HepG2 (cell line): Measurements from ENCODE around the gene ABCC2. TPM values are rescaled to one million over a fixed set of nuclear protein-coding genes. Genes with fewer than 3 reads are reported as not detected.

Experiments
- ATAC-seq: fragments of 200-7000 bp; cut with Tn5 transposase; 3 replicates; pipeline ENCODE4 v1.9.1; 2020; ENCODE audit warnings: mild to moderate bottlenecking, moderate library complexity
- BruUV-seq: library from RNA; stranded (reverse); fragments of 400-500 nt; replicated peaks from 2 replicates; lab custom pipeline; 2021; lab: Mats Ljungman, UMichigan
- CTCF ChIA-PET: fragments of 300-600 bp; formaldehyde crosslinking; extraction: SDS; loops from one replicate; lab custom pipeline; 2021; ENCODE audit warnings: low total read pairs, inconsistent platforms, low intra/inter-chr PET ratio; lab: Yijun Ruan, JAX
- POLR2A ChIA-PET: fragments of 350-600 bp; sonication (Branson Sonifier 250); formaldehyde crosslinking; loops from one replicate; lab custom pipeline; 2020; ENCODE audit warnings: antibody characterized with exemption, inconsistent platforms; lab: Yijun Ruan, JAX
- DNase-seq: peaks from one replicate; pipeline ENCODE4 v3.0.0-alpha.2; 2015; ENCODE audit warnings: low spot score
- FAIRE-seq: peaks from 3 replicates; lab custom pipeline; 2011; peaks lifted over from hg19 to GRCh38; lab: Jason Lieb, UNC
- H2AFZ ChIP-seq: one replicate; pipeline ENCODE4 v1.6.1; 2011; ENCODE audit warnings: low read length, inconsistent platforms
- H3K27ac ChIP-seq: fragments of 300-600 bp; 3 replicates; pipeline ENCODE4 v1.8.0; 2011; ENCODE audit warnings: mixed run types, mild to moderate bottlenecking, mixed read lengths, low read length, inconsistent platforms; ENCODE audit not compliant: insufficient read depth; ENCODE audit errors: extremely low read length
- H3K27me3 ChIP-seq, 2 experiments: fragments of 200-600 bp in 1 of 2; 2 replicates in 1 of 2; 3 replicates in 1 of 2; pipeline versions ENCODE4 v1.6.0 to v1.8.0; 2011; ENCODE audit warnings: low read length in 2 of 2, mild to moderate bottlenecking in 2 of 2, moderate library complexity in 2 of 2, inconsistent platforms in 1 of 2; ENCODE audit not compliant: insufficient read depth in 2 of 2, control insufficient read depth in 1 of 2
- H3K36me3 ChIP-seq, 2 experiments: fragments of 200-600 bp in 1 of 2; replicated peaks in 1 of 2; 2 replicates in 1 of 2; 3 replicates in 1 of 2; pipeline versions ENCODE4 v1.5.1 to v1.8.0; 2011; ENCODE audit warnings: low read length in 2 of 2, inconsistent platforms in 1 of 2; ENCODE audit not compliant: insufficient read depth in 2 of 2, control insufficient read depth in 1 of 2
- H3K4me1 ChIP-seq: 2 replicates; pipeline ENCODE4 v1.5.1; 2012; ENCODE audit warnings: low read length, inconsistent platforms; ENCODE audit not compliant: insufficient read depth
- H3K4me2 ChIP-seq: 2 replicates; pipeline ENCODE4 v1.6.0; 2011; ENCODE audit warnings: low read depth, low read length, inconsistent platforms
- H3K4me3 ChIP-seq, 3 experiments: fragments of 200-600 bp in 1 of 3; sonication (generic), shearing (Covaris generic) in 1 of 3; replicated peaks in 1 of 3; 2 replicates each; pipeline ENCODE4 v1.5.1; 2011 to 2016; ENCODE audit warnings: low read length in 3 of 3, inconsistent platforms in 2 of 3, low read depth in 2 of 3, mild to moderate bottlenecking in 2 of 3, control low read depth in 1 of 3, mixed read lengths in 1 of 3; ENCODE audit not compliant: insufficient read depth in 1 of 3
- H3K79me2 ChIP-seq: one replicate; pipeline ENCODE4 v1.6.1; 2011; ENCODE audit warnings: low read length, inconsistent platforms; ENCODE audit not compliant: insufficient read depth
- H3K9ac ChIP-seq: 2 replicates; pipeline ENCODE4 v1.6.0; 2011; ENCODE audit warnings: mild to moderate bottlenecking, low read depth, low read length, inconsistent platforms; ENCODE audit not compliant: insufficient read depth
- H3K9me3 ChIP-seq: 2 replicates; pipeline ENCODE4 v1.5.1; 2012; ENCODE audit warnings: mild to moderate bottlenecking, low read length
- H4K20me1 ChIP-seq: 2 replicates; pipeline ENCODE4 v1.6.0; 2011; ENCODE audit warnings: inconsistent platforms, mild to moderate bottlenecking, low read length, moderate library complexity; ENCODE audit not compliant: insufficient read depth
- FOSL2 ChIP-seq: sonication (generic); formaldehyde crosslinking; IDR thresholded peaks from 2 replicates; pipeline ENCODE4 v1.4.0; 2020; ENCODE audit warnings: missing genetic modification reagents
- FOXA1 ChIP-seq, 2 experiments: fragments of 450-650 bp in 1 of 2; sonication (generic) in 1 of 2; formaldehyde crosslinking in 1 of 2; IDR thresholded peaks; 2 replicates each; pipeline versions ENCODE4 v1.4.0 to v1.6.1; 2016 to 2020; ENCODE audit warnings: missing genetic modification reagents in 1 of 2
- HIC2 ChIP-seq: sonication (generic); formaldehyde crosslinking; IDR thresholded peaks from 2 replicates; pipeline ENCODE4 v1.9.0; 2022; ENCODE audit warnings: low read depth, missing genetic modification reagents
- TBX2 ChIP-seq: sonication (generic); formaldehyde crosslinking; IDR thresholded peaks from 2 replicates; pipeline ENCODE4 v1.5.0; 2020; ENCODE audit warnings: missing genetic modification reagents, mild to moderate bottlenecking, borderline replicate concordance
- WGBS: methylation state at CpG from one replicate; pipeline ENCODE4 v1.1.6; 2017; ENCODE audit warnings: low lambda C conversion rate; 5-methylcytosine and 5-hydroxymethylcytosine counted together
- in situ Hi-C: cut with HindIII; loops from 2 replicates; pipeline ENCODE4 v1.10.0; 2017; ENCODE audit warnings: low pct_unique_long_range_greater_than_20kb; ENCODE audit not compliant: extremely low pct_ligation_motif_present
- intact Hi-C: fragments of 100-400 bp; cut with micrococcal nuclease; formaldehyde crosslinking; loops from one replicate; pipeline ENCODE4 v1.10.0; 2022; ENCODE audit not compliant: unreplicated experiment
- polyA plus RNA-seq, 8 experiments: library from polyadenylated mRNA; depleted of rRNA in 3 of 8; stranded (reverse) in 7 of 8; unstranded in 1 of 8; fragments of >200 nt; fragmentation: Illumina TruSeq in 4 of 8; extraction: Trizol in 4 of 8; gene quantifications; 2 replicates each; pipeline versions ENCODE4 v1.2.1 to v1.2.3, GENCODE V29; 2011 to 2016; ENCODE audit warnings: low read depth in 4 of 8, missing spikeins in 1 of 8, mixed read lengths in 1 of 8; ENCODE audit not compliant: insufficient read depth in 1 of 8
- total RNA-seq, 5 experiments: library from RNA; depleted of rRNA; stranded (reverse); fragments of >200 nt; fragmentation: Illumina TruSeq; extraction: Trizol; gene quantifications; 2 replicates each; pipeline ENCODE4 v1.2.3, GENCODE V29; 2016; ENCODE audit warnings: low read depth in 1 of 5

Gene ABCC2
- total and polyA plus RNA-seq, 2 of the 13 experiments (the other 11 are each of a cell fraction or from before 2014, with no cell fraction given) = 181 to 497 TPM

GRCh38 chr10:99855479-99856071 lies 73.1 kb downstream of the ABCC2 start:
- H2AFZ ChIP-seq = no peak overlapping the region
- 75% methylated on average over 8 of the region's 8 CpGs for WGBS
- in situ Hi-C loops = loop anchor here (10.0 kb wide), 1 partner anchor 249 kb away; no protein-coding TSS in a partner anchor
- no peaks in the 10 kb centered on the region; the same call in 1 of the 2 replicates for H4K20me1 ChIP-seq
- no peaks in the 10 kb centered on the region for H3K9me3 ChIP-seq
- H3K27me3 ChIP-seq = no peaks in the 10 kb centered on the region
- no peak overlapping the region for H3K4me2 ChIP-seq
- no TSS peak for BruUV-seq
- ATAC-seq (no peak), FAIRE-seq (no peak), DNase-seq (no peak)
- 0 out of 2 replicates have a peak, but pooled peaks have one; percentile 21 for TF ChIP-seq FOSL2 (CRISPR knock-in tag)
- no peak for TF ChIP-seq HIC2 (CRISPR knock-in tag)
- H3K79me2 ChIP-seq = no peaks in the 10 kb centered on the region
- no peak overlapping the region for H3K4me3 ChIP-seq
- intact Hi-C loops = loop anchor here (5.0 kb wide), 3 partner anchors 72 to 247 kb away; no protein-coding TSS in a partner anchor
- CTCF ChIA-PET = no interaction called here
- peaks cover 24% of the 10 kb centered on the region for H3K4me1 ChIP-seq
- H3K9ac ChIP-seq = no peak overlapping the region
- POLR2A ChIA-PET = no interaction called here
- peaks cover 8 to 23% of the 10 kb centered on the region in 2 experiments for H3K36me3 ChIP-seq
- no peak overlapping the region for H3K27ac ChIP-seq

DNA sequence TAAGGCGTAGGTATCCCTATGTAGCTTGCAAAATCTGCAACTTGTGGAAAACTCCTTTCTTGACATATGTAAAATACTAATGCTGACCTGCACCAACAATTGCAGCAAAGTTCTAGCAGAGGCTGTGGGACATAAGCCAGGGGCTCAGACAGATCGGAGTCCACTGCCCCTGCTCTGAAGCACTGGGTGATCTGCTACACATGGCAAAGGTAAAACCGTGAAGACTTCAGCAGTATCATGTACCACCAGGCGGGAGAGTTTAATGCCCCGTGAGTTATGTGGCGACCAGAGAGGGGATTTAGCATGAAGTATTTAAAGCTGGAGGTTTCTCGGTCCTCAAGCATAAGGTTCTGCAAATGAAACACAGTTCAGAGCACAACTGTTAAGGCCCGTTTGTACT lies 76.4 kb downstream of the ABCC2 start:
- ATAC-seq (peak; percentile 72), DNase-seq (no peak), FAIRE-seq (peak; percentile 40)
- ChIA-PET CTCF (interaction anchor here (1.7 to 2.1 kb wide), 3 partner anchors 13 to 187 kb away, joined by 3 to 9 read pairs (median 5); partner anchors contain the start of gene DNMBP), POLR2A (interaction anchor here (1.2 kb wide), 1 partner anchor 72 kb away, joined by 11 read pairs; no protein-coding TSS in a partner anchor)
- H3K27ac ChIP-seq = no peak overlapping the region
- peak overlapping the region; percentile 83 for H2AFZ ChIP-seq
- no peaks in the 10 kb centered on the region for H4K20me1 ChIP-seq
- 0 out of 2 replicates have a peak overlapping the region, but pooled peaks have one; percentile 2 for H3K9ac ChIP-seq
- H3K4me3 ChIP-seq = peak overlapping the region in 1 of 3 experiments; percentile 11; a peak in 1 of 6 replicates
- H3K79me2 ChIP-seq = no peaks in the 10 kb centered on the region
- in situ Hi-C loops = loop anchor here (10.0 kb wide), 1 partner anchor 246 kb away; no protein-coding TSS in a partner anchor
- no peaks in the 10 kb centered on the region for H3K9me3 ChIP-seq
- intact Hi-C loops = loop anchor here (2.0 to 5.0 kb wide), 4 partner anchors 68 to 243 kb away; no protein-coding TSS in a partner anchor
- peak overlapping the region; percentile 75 for H3K4me2 ChIP-seq
- 11% methylated on average over 8 of the region's 8 CpGs for WGBS
- H3K27me3 ChIP-seq = no peaks in the 10 kb centered on the region
- peaks cover 32% of the 10 kb centered on the region for H3K4me1 ChIP-seq
- BruUV-seq = no TSS peak
- no peaks in the 10 kb centered on the region for H3K36me3 ChIP-seq
- TF ChIP-seq FOXA1 (IDR thresholded peaks at IDR 0.05) = no peak
- no peak for TF ChIP-seq FOXA1 (CRISPR knock-in tag; IDR thresholded peaks at IDR 0.05)
- TF ChIP-seq TBX2 (CRISPR knock-in tag) = 0 out of 2 replicates have a peak, but pooled peaks have one; percentile 14
